OCI-LY3 (cell line): Measurements from ENCODE around the gene SLC13A1.
A peak's percentile ranks its signal among the peaks of the same experiment; 100 is the strongest.

ENCODE experiments used
- H2AFZ ChIP-seq: fragments of 200-600, 300-600 bp; shearing (Covaris generic); 2 replicates; pipeline ENCODE4 v1.6.0; 2014; ENCODE audit warnings: antibody characterized with exemption, low read depth, low read length
- H3K27ac ChIP-seq: fragments of 200-600, 300-600 bp; sonication (generic); 2 replicates; pipeline ENCODE4 v1.5.1; 2014; ENCODE audit warnings: mild to moderate bottlenecking, low read length, moderate library complexity, mixed read lengths
- H3K27me3 ChIP-seq: fragments of 200-600, 300-600 bp; sonication (generic); 2 replicates; pipeline ENCODE4 v1.6.1; 2014; ENCODE audit warnings: low read depth, low read length, mixed read lengths
- H3K36me3 ChIP-seq: fragments of 200-600, 300-600 bp; sonication (generic); replicated peaks from 2 replicates; pipeline ENCODE3; 2014; ENCODE audit warnings: low read depth, low read length, mixed read lengths
- H3K4me1 ChIP-seq: fragments of 300-600, 200-600 bp; sonication (generic); 2 replicates; pipeline ENCODE4 v1.6.1; 2014; ENCODE audit warnings: low read length, mixed read lengths
- H3K4me2 ChIP-seq: fragments of 200-600, 300-600 bp; sonication (generic); 2 replicates; pipeline ENCODE4 v1.6.1; 2014; ENCODE audit warnings: low read length, mixed read lengths
- H3K4me3 ChIP-seq: fragments of 300-600, 200-600 bp; sonication (generic); 2 replicates; pipeline ENCODE4 v1.5.1; 2014; ENCODE audit warnings: antibody characterized with exemption, mild to moderate bottlenecking, low read length, moderate library complexity
- H3K79me2 ChIP-seq: fragments of 300-600, 200-600 bp; shearing (Covaris generic); 2 replicates; pipeline ENCODE4 v1.6.1; 2014; ENCODE audit warnings: mild to moderate bottlenecking, low read length, mixed read lengths
- H3K9ac ChIP-seq: fragments of 300-600, 200-600 bp; shearing (Covaris generic); 2 replicates; pipeline ENCODE4 v1.6.0; 2014; ENCODE audit warnings: mild to moderate bottlenecking, low read length, moderate library complexity
- H3K9me3 ChIP-seq: fragments of 200-600, 300-600 bp; shearing (Covaris generic); 2 replicates; pipeline ENCODE4 v1.6.1; 2014; ENCODE audit warnings: low read length, mixed read lengths; ENCODE audit not compliant: insufficient read depth
- H4K20me1 ChIP-seq: fragments of 200-600, 300-600 bp; sonication (generic); 2 replicates; pipeline ENCODE4 v1.6.1; 2016; ENCODE audit warnings: low read length, mixed read lengths; ENCODE audit not compliant: insufficient read depth
- CTCF ChIP-seq: fragments of 200-600, 300-600 bp; sonication (generic); IDR thresholded peaks from 2 replicates; pipeline ENCODE4 v1.5.1; 2014; ENCODE audit warnings: antibody characterized with exemption, low read length, low read depth
- EZH2phosphoT487 ChIP-seq: fragments of 200-600 bp; shearing (Covaris generic); IDR thresholded peaks from 2 replicates; pipeline ENCODE4 v1.6.1; 2018; ENCODE audit warnings: antibody characterized with exemption, mixed run types, low read depth

The SLC13A1 gene

GRCh38 chr7:123122916-123123315, 76.9 kb downstream of the SLC13A1 start:
- no peaks in the 10 kb centered on the region for H3K36me3 ChIP-seq
- no peaks in the 10 kb centered on the region for H3K9me3 ChIP-seq
- no peaks in the 10 kb centered on the region for H4K20me1 ChIP-seq
- no peaks in the 10 kb centered on the region for H3K79me2 ChIP-seq
- no peak overlapping the region for H2AFZ ChIP-seq
- H3K27me3 ChIP-seq = no peaks in the 10 kb centered on the region
- H3K27ac ChIP-seq = no peak overlapping the region
- H3K4me2 ChIP-seq = no peak overlapping the region
- H3K9ac ChIP-seq = no peak overlapping the region
- TF ChIP-seq EZH2phosphoT487 (no peak), CTCF (no peak)
- no peak overlapping the region for H3K4me3 ChIP-seq
- 0 out of 2 replicates have a peak, but pooled peaks cover 5% of the 10 kb centered on the region for H3K4me1 ChIP-seq

GRCh38 chr7:123120286-123120685, 79.5 kb downstream of the SLC13A1 start:
- Histone ChIP-seq H3K36me3 (no peaks in the 10 kb centered on the region), H3K27me3 (no peaks in the 10 kb centered on the region), H4K20me1 (no peaks in the 10 kb centered on the region), H3K4me1 (peaks cover 5% of the 10 kb centered on the region), H3K4me3 (no peak overlapping the region), H3K4me2 (no peak overlapping the region), H3K9ac (no peak overlapping the region), H3K9me3 (no peaks in the 10 kb centered on the region), H2AFZ (no peak overlapping the region), H3K27ac (no peak overlapping the region), H3K79me2 (no peaks in the 10 kb centered on the region)
- TF ChIP-seq EZH2phosphoT487 (no peak), CTCF (no peak)

GRCh38 chr7:123115331-123115730, 84.4 kb downstream of the SLC13A1 start:
- Histone ChIP-seq H3K4me1 (peaks cover 4% of the 10 kb centered on the region), H3K9me3 (no peaks in the 10 kb centered on the region), H3K27ac (no peak overlapping the region), H3K36me3 (no peaks in the 10 kb centered on the region), H4K20me1 (no peaks in the 10 kb centered on the region), H3K9ac (no peak overlapping the region), H3K79me2 (no peaks in the 10 kb centered on the region), H3K4me2 (peak overlapping the region; percentile 4; the same call in 1 of the 2 replicates), H2AFZ (0 out of 2 replicates have a peak overlapping the region, but pooled peaks have one; percentile 46), H3K27me3 (no peaks in the 10 kb centered on the region), H3K4me3 (no peak overlapping the region)
- TF ChIP-seq EZH2phosphoT487 (no peak), CTCF (no peak)

- Histone ChIP-seq H3K9ac (no peak overlapping the region), H3K9me3 (no peaks in the 10 kb centered on the region), H3K4me2 (no peak overlapping the region), H3K27ac (no peak overlapping the region), H3K4me3 (no peak overlapping the region), H3K79me2 (no peaks in the 10 kb centered on the region), H3K27me3 (no peaks in the 10 kb centered on the region), H2AFZ (no peak overlapping the region), H4K20me1 (no peaks in the 10 kb centered on the region), H3K36me3 (no peaks in the 10 kb centered on the region), H3K4me1 (peaks cover 4% of the 10 kb centered on the region)
- TF ChIP-seq CTCF (no peak), EZH2phosphoT487 (no peak)
These were observed 85.5 kb downstream of the SLC13A1 start for GRCh38 chr7:123114288-123114687.
